Naive thymus-derived CD8-positive, alpha-beta T cell (primary cell): ENCODE data around the gene NEK2. TPM values are rescaled to one million over a fixed set of nuclear protein-coding genes. Genes with fewer than 3 reads are reported as not detected.
"Not testable (repeated sequence)": the region's sequence is repeated elsewhere in the genome, so short reads cannot be mapped to it uniquely, and the experiment has no call there.

ENCODE experiments used
- ATAC-seq, 2 donors: fragments of 150-1000 bp; cut with Tn5 transposase in 1 of 2; sonication (Bioruptor Pico), chemical (Tn5 transposase) in 1 of 2; 1 replicate in 1 of 2; 2 replicates in 1 of 2; pipeline ENCODE4 v1.10.0; 2021; ENCODE audit warnings: mild to moderate bottlenecking in 2 of 2, moderate library complexity in 2 of 2
- POLR2A ChIA-PET: fragments of 350-600 bp; sonication (Branson Sonifier 250); formaldehyde crosslinking; loops from one replicate; lab custom pipeline; 2021; ENCODE audit warnings: antibody characterized with exemption; lab: Charles Lee
- DNase-seq, 10 donors: peaks; one replicate each; pipeline versions ENCODE4 v3.0.0 to v3.0.0-alpha.2; 2020 to 2022
- H3K27ac Mint-ChIP-seq, 10 donors: one replicate each; pipeline ENCODE4 v1.8.0; 2020 to 2022; ENCODE audit warnings: mild to moderate bottlenecking in 10 of 10, mixed read lengths in 10 of 10, moderate library complexity in 4 of 10, inconsistent platforms in 1 of 10
- H3K27me3 Mint-ChIP-seq, 5 donors: one replicate each; pipeline ENCODE4 v1.8.0; 2021 to 2022; ENCODE audit warnings: mixed read lengths in 5 of 5
- H3K36me3 Mint-ChIP-seq, 3 donors: one replicate each; pipeline ENCODE4 v1.8.0; 2020 to 2022; ENCODE audit warnings: mixed read lengths in 3 of 3, mild to moderate bottlenecking in 2 of 3, inconsistent platforms in 1 of 3
- H3K4me1 Mint-ChIP-seq, 4 donors: one replicate each; pipeline ENCODE4 v1.8.0; 2021 to 2022; ENCODE audit warnings: mixed read lengths in 4 of 4
- H3K4me3 Mint-ChIP-seq, 10 donors: one replicate each; pipeline ENCODE4 v1.8.0; 2020 to 2022; ENCODE audit warnings: mild to moderate bottlenecking in 10 of 10, mixed read lengths in 10 of 10, moderate library complexity in 6 of 10, inconsistent platforms in 1 of 10
- H3K9me3 Mint-ChIP-seq, 9 donors: one replicate each; pipeline ENCODE4 v1.8.0; 2020 to 2022; ENCODE audit warnings: mixed read lengths in 9 of 9, mild to moderate bottlenecking in 3 of 9, inconsistent platforms in 1 of 9, moderate library complexity in 1 of 9
- polyA plus RNA-seq, 3 donors: library from polyadenylated mRNA; unstranded; fragments of 300-500 nt; fragmentation: Illumina TruSeq; gene quantifications; one replicate each; pipeline ENCODE4 v1.2.3, GENCODE V29; 2021
- total RNA-seq, 8 experiments: library from RNA in 2 of 8; stranded (reverse) in 2 of 8; gene quantifications; one replicate each; pipeline ENCODE4 v1.2.3 and lab custom pipeline; 2021 to 2026

NEK2 gene
- total and polyA plus RNA-seq, 5 experiments from 2014 or later: 0.16 to 0.60 TPM; not detected in 3

DNA sequence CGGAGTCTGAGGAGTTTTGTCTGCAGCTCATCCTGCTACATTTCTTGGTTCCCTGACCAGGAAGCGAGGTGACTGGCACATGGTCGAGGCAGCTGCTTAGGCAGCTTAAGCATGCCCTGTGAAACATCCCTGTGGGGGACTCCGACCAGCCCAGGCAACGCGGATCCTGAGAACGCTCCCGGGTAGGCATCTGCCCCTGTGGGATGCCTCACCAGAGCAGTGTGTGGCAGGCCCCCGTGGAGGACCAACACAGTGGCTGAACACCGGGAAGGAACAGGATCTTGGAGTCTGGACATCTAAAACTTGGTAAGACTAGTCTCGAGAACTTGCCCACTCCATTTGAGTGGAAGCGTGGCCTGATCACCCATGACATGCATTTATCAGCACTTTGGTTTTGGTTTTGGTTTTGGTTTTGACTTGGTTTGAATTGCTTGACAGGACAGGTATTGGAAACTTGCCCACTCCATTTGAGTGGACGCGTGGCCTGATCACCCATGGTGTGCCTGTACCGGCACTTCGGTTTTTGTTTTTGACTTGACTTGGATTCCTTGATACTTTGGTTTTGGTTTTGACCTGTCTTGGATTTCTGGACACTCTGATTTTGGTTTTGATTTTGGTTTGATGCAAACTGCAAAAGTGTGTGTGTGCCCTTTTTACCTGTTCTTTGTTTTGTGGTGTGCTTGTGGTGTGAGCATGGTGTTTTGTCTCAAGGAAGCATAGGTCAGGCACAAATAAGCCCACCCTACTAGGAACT lies 12.2 kb upstream of the NEK2 start:
- H3K36me3 Mint-ChIP-seq: no peaks in the 10 kb centered on the region
- H3K4me3 Mint-ChIP-seq: peak overlapping the region in 6 of 10 donors; percentile 5 to 50 (median 26)
- H3K9me3 Mint-ChIP-seq: peaks cover 0 to 2% (median 0%) of the 10 kb centered on the region in 9 donors
- H3K27ac Mint-ChIP-seq: peak overlapping the region in 4 of 10 donors; percentile 21 to 92 (median 62)
- DNase-seq (no peak), ATAC-seq (no peak)
- H3K27me3 Mint-ChIP-seq: no peaks in the 10 kb centered on the region
- POLR2A ChIA-PET: no interaction called here
- peaks cover 11 to 29% (median 13%) of the 10 kb centered on the region in 4 donors for H3K4me1 Mint-ChIP-seq

DNA sequence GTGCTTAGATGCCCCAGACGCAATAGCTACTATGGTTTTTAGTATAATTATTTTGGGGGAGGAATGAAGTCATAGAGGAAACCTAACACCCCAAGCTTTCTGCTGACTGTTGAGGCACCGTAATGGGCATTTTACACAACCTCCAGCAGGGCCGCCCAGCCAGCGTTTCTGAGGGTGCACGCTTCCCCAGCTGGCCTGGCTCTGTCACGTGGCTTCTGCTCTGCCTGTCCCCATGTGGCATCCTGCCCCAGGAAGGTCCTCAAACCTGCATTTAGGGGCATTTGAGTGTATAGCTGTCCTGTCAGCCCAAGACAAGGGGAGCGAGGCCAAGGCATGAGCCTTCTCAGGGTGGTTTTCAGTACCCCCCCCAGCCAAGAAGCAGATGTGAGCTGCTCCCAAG lies 10.4 kb upstream of the NEK2 start:
- peaks cover 14 to 41% (median 23%) of the 10 kb centered on the region in 4 donors for H3K4me1 Mint-ChIP-seq
- ATAC-seq: no peak

DNA sequence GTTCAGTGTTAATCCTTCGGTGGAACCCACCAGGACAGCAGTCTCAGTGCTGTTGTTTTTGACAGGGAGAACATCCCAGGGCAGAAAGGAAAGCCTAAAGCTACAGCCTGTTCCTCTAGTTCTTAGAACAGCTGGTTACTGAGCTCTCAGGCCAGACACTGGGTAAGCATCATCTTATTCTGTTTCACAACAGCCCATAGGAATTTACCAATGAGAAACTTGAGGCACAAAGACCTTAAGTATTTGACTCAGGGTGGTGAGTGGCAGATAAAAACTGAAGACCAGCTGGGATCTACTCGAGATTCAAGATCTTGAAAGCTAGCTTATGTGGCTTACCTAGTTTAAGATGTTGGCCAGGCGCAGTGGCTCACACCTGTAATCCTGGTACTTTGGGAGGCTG lies 9.4 kb upstream of the NEK2 start:
- POLR2A ChIA-PET: no interaction called here
- DNase-seq (no peak), ATAC-seq (no peak)
- Mint-ChIP-seq H3K27me3 (no peaks in the 10 kb centered on the region), H3K4me3 (no peak overlapping the region), H3K9me3 (no peaks in the 10 kb centered on the region), H3K36me3 (no peaks in the 10 kb centered on the region), H3K4me1 (peaks cover 16 to 39% (median 27%) of the 10 kb centered on the region in 4 donors), H3K27ac (peak overlapping the region in 1 of 10 donors; percentile 41)

More for the DNA sequence above, 10.4 kb upstream of the NEK2 start:
- DNase-seq: no peak
- Mint-ChIP-seq H3K27ac (no peak overlapping the region), H3K9me3 (no peaks in the 10 kb centered on the region), H3K36me3 (no peaks in the 10 kb centered on the region), H3K4me3 (no peak overlapping the region), H3K27me3 (no peaks in the 10 kb centered on the region)
- POLR2A ChIA-PET: no interaction called here

DNA sequence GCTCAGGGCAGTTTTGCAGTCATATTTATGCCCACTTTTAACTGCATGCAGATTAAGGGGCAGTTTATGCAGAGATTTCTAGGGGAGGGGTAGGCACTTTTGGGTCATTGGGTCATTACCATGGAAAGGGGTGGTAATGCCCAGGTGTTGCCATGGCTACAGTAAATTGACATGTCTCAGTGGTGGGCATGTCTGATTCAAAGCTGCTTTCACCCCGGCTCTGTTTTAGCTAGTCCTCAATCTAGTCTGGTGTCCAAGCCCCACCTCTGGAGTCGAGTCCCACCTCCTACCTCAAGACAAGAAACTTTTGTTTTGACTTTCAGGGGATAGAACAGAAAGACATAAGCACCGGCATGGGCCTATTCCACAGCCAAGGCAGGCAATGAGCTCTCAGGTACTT lies 8.9 kb upstream of the NEK2 start:
- Mint-ChIP-seq H3K27me3 (no peaks in the 10 kb centered on the region), H3K4me1 (peaks cover 16 to 39% (median 27%) of the 10 kb centered on the region in 4 donors), H3K36me3 (no peaks in the 10 kb centered on the region), H3K27ac (peak overlapping the region in 1 of 10 donors; percentile 41), H3K9me3 (no peaks in the 10 kb centered on the region), H3K4me3 (no peak overlapping the region)
- ATAC-seq (no peak), DNase-seq (no peak)
- POLR2A ChIA-PET: no interaction called here

DNA sequence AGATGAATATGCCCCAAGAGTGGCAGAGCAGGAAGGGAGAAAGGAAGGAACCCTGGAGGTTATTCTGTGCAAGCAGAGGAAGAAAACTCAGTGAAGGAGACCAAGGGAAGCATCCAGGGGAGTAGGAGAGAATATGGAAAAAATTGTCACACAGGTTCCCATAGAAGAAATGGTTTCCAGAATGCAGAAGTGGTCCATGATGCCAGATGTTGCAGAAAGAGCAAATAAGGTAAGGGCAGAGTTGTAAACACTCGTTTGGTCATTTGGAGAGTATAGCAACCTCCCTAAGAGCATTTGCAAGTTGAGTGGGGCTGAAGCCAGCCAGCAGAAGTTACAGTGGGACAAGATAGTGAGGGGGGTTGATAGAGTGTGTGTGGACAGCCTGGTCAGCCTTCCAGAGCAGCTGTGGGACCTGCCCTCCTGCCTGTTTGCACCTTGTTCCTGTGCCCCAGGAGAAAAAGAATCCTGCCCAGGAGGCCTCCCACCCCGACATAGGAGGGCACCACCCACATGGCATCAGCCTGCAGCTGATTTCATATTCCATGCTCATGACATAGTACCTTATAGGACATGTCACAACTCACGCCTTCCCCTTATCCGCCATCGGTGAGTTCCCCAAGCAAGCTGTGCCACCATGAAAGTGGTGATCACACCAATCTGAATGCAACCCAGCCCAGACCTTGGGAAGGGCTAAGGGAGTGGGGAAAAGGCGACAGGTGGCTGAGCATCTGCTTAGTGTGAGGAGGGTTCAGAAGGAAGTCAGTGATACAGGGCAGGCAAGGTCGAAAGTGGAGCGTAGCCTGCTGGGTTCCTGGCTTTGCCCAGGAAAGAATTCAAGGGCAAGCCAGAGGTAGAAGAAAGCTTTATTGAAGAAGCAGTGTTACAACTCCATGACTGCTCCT lies 8.2 kb upstream of the NEK2 start:
- POLR2A ChIA-PET: interaction anchor here (1.6 kb wide), 1 partner anchor 14 kb away, joined by 3 read pairs; no protein-coding TSS in a partner anchor
- no peak for DNase-seq

DNA sequence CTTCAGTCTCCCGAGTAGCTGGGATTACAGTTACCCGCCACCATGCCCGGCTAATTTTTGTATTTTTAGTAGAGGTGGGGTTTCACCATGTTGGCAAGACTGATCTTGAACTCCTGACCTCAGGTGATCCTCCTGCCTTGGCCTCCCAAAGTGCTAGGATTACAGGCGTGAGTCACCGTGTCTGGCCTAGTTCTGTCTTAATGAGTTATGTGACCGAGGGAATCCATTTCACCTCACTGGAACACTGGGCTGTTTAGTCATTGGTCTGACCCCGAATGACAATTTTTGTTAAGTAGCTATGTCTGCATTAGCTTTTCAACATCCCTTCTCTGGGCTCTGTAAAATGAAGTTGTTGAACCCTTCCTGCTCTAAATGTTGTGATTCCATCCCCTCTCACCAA lies 6.8 kb upstream of the NEK2 start:
- not testable (repeated sequence) for DNase-seq, ATAC-seq, H3K27me3 Mint-ChIP-seq, H3K9me3 Mint-ChIP-seq, H3K4me3 Mint-ChIP-seq, H3K36me3 Mint-ChIP-seq
- Mint-ChIP-seq H3K27ac (peak overlapping the region; percentile 7 to 93 (median 82)), H3K4me1 (peaks cover 10 to 28% (median 15%) of the 10 kb centered on the region in 4 donors)
- POLR2A ChIA-PET: interaction anchor here (0.6 to 1.8 kb wide), 3 partner anchors 8 to 16 kb away, joined by 3 to 6 read pairs (median 3); no protein-coding TSS in a partner anchor

More for the DNA sequence above, 8.2 kb upstream of the NEK2 start:
- Mint-ChIP-seq H3K36me3 (no peaks in the 10 kb centered on the region), H3K27ac (peak overlapping the region in 3 of 10 donors; percentile 10 to 80 (median 39)), H3K27me3 (no peaks in the 10 kb centered on the region), H3K9me3 (no peaks in the 10 kb centered on the region), H3K4me3 (no peak overlapping the region), H3K4me1 (peaks cover 16 to 39% (median 27%) of the 10 kb centered on the region in 4 donors)
- ATAC-seq: no peak

DNA sequence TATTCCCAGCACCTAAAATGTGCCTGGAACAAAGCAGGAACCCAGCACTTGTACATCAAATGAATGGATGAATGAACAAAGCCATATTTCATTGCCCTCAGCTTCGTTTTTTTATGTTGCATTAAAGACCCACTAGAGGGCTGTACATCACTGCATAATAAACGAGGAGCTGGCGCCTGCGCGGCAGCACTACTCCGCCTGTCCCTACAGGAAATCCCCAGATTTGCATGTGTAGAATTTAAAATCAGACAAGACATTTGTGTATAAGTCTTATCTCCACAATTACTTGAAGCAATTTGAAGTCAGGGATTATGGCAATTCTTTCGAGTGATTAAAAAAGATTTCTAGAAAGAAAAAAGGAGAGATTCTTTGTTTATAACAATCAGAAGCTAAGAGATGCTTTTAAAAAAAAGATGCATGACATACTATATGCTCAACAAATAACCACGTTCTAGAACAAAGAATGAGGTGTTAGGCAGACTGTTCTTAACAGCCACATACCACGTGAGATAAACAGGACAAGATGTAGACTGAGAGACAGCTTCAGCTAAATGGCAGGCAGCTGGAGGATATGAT lies 5.4 kb upstream of the NEK2 start:
- Mint-ChIP-seq H3K4me1 (peaks cover 10 to 26% (median 16%) of the 10 kb centered on the region in 4 donors), H3K27ac (peak overlapping the region; percentile 61 to 95 (median 89)), H3K4me3 (peak overlapping the region in 7 of 10 donors; percentile 30 to 57 (median 40)), H3K9me3 (no peaks in the 10 kb centered on the region), H3K36me3 (no peaks in the 10 kb centered on the region), H3K27me3 (no peaks in the 10 kb centered on the region)
- DNase-seq (peak; percentile 60 to 86 (median 70)), ATAC-seq (peak; percentile 91 to 94)
- POLR2A ChIA-PET: interaction anchor here (0.9 to 1.8 kb wide), 6 partner anchors 14 to 775 kb away, joined by 3 to 7 read pairs (median 5); partner anchors contain the start of genes DTL and INTS7

DNA sequence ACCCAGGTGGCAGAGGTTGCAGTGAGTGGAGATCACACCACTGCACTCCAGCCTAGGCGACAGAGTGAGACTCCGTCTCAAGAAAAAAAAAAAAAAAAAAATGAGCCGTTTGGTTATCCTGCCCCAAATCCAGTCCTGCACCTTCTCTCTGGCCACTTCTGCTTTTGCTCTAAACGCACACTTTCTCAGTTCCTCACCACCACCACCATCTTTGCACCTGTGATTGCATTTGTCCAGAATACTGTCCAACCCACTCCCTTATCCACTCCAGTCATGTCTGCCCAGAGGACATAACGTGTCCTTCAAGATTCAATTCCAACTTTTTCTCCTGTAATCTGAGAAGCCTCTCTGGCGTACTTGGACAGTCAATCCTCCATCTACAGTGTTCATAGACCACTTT lies 2.2 kb upstream of the NEK2 start:
- Mint-ChIP-seq H3K27ac (no peak overlapping the region), H3K4me3 (peak overlapping the region in 3 of 10 donors; percentile 5 to 43 (median 12)), H3K4me1 (peaks cover 14 to 35% (median 31%) of the 10 kb centered on the region in 4 donors), H3K36me3 (no peaks in the 10 kb centered on the region), H3K9me3 (no peaks in the 10 kb centered on the region), H3K27me3 (no peaks in the 10 kb centered on the region)
- POLR2A ChIA-PET: no interaction called here
- no peak for ATAC-seq
- no peak for DNase-seq

DNA sequence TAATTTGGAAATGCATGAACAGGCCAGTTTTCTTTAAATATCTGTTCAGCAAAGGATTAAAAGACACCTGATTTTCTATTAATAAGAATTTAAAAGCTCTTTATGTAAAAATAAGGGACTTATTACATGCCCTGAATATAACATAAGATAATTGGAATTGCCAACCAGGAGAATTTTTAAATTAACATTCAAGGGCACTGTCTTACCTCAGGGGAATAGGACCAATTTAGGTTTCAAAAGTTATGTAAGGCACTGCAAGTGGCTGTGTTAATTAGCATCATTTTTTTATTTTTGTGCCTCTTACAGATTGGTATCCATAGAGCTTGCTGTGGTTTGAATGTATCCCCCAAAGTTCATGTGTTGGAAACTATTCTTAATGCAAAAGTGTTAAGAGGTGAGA lies 1.3 kb upstream of the NEK2 start:
- POLR2A ChIA-PET: no interaction called here
- Mint-ChIP-seq H3K36me3 (no peaks in the 10 kb centered on the region), H3K4me3 (peak overlapping the region in 9 of 10 donors; percentile 17 to 70 (median 39)), H3K4me1 (peaks cover 14 to 29% (median 28%) of the 10 kb centered on the region in 4 donors), H3K27me3 (no peaks in the 10 kb centered on the region), H3K9me3 (no peaks in the 10 kb centered on the region), H3K27ac (no peak overlapping the region)
- no peak for ATAC-seq
- DNase-seq: no peak

DNA sequence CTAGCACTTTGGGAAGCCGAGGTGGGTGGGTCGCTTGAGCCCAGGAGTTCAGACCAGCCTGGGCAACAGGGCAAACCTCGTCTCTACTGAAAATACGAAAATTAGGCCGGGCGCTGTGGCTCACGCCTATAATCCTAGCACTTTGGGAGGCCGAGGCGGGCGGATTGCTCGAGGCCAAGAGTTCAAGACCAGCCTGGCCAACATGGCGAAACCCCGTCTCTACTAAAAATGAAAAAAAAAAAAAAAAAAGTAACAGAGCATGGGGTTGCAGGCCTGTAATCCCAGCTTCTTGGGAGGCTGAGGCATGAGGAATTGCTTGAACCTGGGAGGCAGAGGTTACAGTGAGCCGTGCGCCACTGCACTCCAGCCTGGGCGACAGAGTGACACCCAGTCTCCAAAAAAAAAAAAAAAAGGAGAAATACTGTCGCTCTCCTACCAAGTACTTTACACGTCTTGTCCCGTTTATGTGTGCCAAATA lies 724 bp upstream of the NEK2 start:
- H3K27ac Mint-ChIP-seq: peak overlapping the region in 8 of 10 donors; percentile 58 to 91 (median 88)

DNA sequence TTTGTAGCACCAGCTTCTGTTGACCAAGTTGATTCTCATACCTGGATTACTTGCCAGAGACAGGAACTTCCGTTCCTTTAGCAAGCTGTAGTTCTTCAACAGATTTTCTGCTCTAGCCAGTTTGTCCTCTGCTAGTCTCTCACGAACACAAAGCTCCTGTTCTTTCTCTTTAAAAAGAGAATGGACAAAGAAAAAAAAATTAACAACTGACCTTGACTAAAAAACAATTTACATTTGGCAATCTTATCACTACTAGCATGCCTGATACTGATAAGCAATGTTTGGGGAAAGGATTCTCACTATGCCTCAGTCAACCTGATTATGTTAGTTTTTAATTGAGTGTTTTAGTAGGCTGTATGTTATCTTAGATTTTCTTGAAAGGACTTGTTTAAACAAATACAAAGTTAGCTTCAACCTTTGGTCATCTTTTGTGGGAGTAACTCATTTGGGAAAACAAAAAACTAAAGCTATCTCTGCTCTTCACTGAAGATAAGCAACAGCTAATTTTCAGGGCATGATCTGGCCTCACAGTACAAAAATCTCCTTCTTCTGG lies 8.3 kb downstream of the NEK2 start:
- no peak overlapping the region for H3K4me3 Mint-ChIP-seq
- no peaks in the 10 kb centered on the region for H3K4me1 Mint-ChIP-seq
- no peak for DNase-seq
- no peak for ATAC-seq
- H3K27me3 Mint-ChIP-seq: peaks cover 0 to 9% (median 0%) of the 10 kb centered on the region in 5 donors
- POLR2A ChIA-PET: no interaction called here
- H3K27ac Mint-ChIP-seq: no peak overlapping the region
- H3K9me3 Mint-ChIP-seq: no peaks in the 10 kb centered on the region
- H3K36me3 Mint-ChIP-seq: no peaks in the 10 kb centered on the region

More for the DNA sequence above, 724 bp upstream of the NEK2 start:
- Mint-ChIP-seq H3K9me3 (no peaks in the 10 kb centered on the region), H3K36me3 (no peaks in the 10 kb centered on the region), H3K4me3 (peak overlapping the region; percentile 87 to 93 (median 92)), H3K4me1 (peaks cover 14 to 26% (median 23%) of the 10 kb centered on the region in 4 donors), H3K27me3 (no peaks in the 10 kb centered on the region)
- POLR2A ChIA-PET: interaction anchor here (1.2 kb wide), 1 partner anchor 15 kb away, joined by 3 read pairs; no protein-coding TSS in a partner anchor
- ATAC-seq (no peak), DNase-seq (no peak)
